Neural cell (in vitro differentiated cells): ENCODE measurements around the gene DHX30. TPM values are rescaled to one million over a fixed set of nuclear protein-coding genes. Genes with fewer than 3 reads are reported as not detected.

Experiments used
- H2AFZ ChIP-seq: fragments of 200-600, 300-800 bp; sonication (generic), shearing (Covaris generic); 2 replicates; pipeline ENCODE4 v1.6.0; 2014; ENCODE audit warnings: low read depth, mild to moderate bottlenecking, antibody characterized with exemption, low read length, moderate library complexity
- H3F3A ChIP-seq: fragments of 200-600 bp; shearing (Covaris generic); 2 replicates; pipeline ENCODE4 v1.6.1; 2016; ENCODE audit warnings: mild to moderate bottlenecking, moderate library complexity, mixed read lengths, antibody characterized with exemption, low read length; ENCODE audit not compliant: insufficient read depth, poor library complexity, severe bottlenecking
- H3K27ac ChIP-seq: fragments of 200-600, 300-800 bp; sonication (generic), shearing (Covaris generic); 2 replicates; pipeline ENCODE4 v1.5.1; 2014; ENCODE audit warnings: mild to moderate bottlenecking, low read length, moderate library complexity
- H3K27me3 ChIP-seq: fragments of 300-800, 200-600 bp; sonication (generic), shearing (Covaris generic); 2 replicates; pipeline ENCODE4 v1.6.0; 2014; ENCODE audit warnings: mild to moderate bottlenecking, low read depth, low read length, moderate library complexity; ENCODE audit not compliant: insufficient read depth
- H3K36me3 ChIP-seq: fragments of 300-800, 200-600 bp; sonication (generic), shearing (Covaris generic); 2 replicates; pipeline ENCODE4 v1.5.1; 2014; ENCODE audit warnings: mild to moderate bottlenecking, antibody characterized with exemption, low read length, moderate library complexity; ENCODE audit not compliant: insufficient read depth
- H3K4me2 ChIP-seq: fragments of 300-800, 200-600 bp; sonication (generic), shearing (Covaris generic); 2 replicates; pipeline ENCODE4 v1.6.0; 2014; ENCODE audit warnings: mild to moderate bottlenecking, low read length
- H3K4me3 ChIP-seq: fragments of 300-800, 200-600 bp; sonication (generic), shearing (Covaris generic); 2 replicates; pipeline ENCODE4 v1.5.1; 2014; ENCODE audit warnings: mild to moderate bottlenecking, low read length, moderate library complexity
- H3K79me2 ChIP-seq: fragments of 200-600 bp; shearing (Covaris generic); replicated peaks from 2 replicates; pipeline ENCODE4 v1.6.0; 2014; ENCODE audit warnings: mild to moderate bottlenecking, low read length, moderate library complexity; ENCODE audit not compliant: insufficient read depth
- H3K9ac ChIP-seq: fragments of 300-800, 200-600 bp; sonication (generic), shearing (Covaris generic); 2 replicates; pipeline ENCODE4 v1.6.1; 2016; ENCODE audit warnings: mild to moderate bottlenecking, low read length, mixed read lengths
- H3K9me2 ChIP-seq: fragments of 200-600 bp; shearing (Covaris generic); 2 replicates; pipeline ENCODE4 v1.6.1; 2016; ENCODE audit warnings: mild to moderate bottlenecking, low read length, mixed read lengths; ENCODE audit not compliant: insufficient read depth
- H3K9me3 ChIP-seq: fragments of 200-600, 300-800 bp; sonication (generic), shearing (Covaris generic); 2 replicates; pipeline ENCODE4 v1.6.1; 2016; ENCODE audit warnings: mild to moderate bottlenecking, mixed run types, low read length, moderate library complexity, mixed read lengths
- H4K20me1 ChIP-seq: fragments of 200-600 bp; shearing (Covaris generic); 2 replicates; pipeline ENCODE4 v1.6.1; 2016; ENCODE audit warnings: mild to moderate bottlenecking, mixed run types; ENCODE audit not compliant: insufficient read depth
- EP300 ChIP-seq: fragments of 450-650 bp; conservative IDR thresholded peaks from 2 replicates; pipeline ENCODE4 v1.6.1; 2014; ENCODE audit warnings: antibody characterized with exemption, mild to moderate bottlenecking, moderate library complexity; ENCODE audit not compliant: poor library complexity, severe bottlenecking
- EZH2 ChIP-seq: fragments of 200-600, 300-800 bp; shearing (Covaris generic), sonication (generic); IDR thresholded peaks from 2 replicates; pipeline ENCODE4 v1.6.1; 2014; ENCODE audit warnings: antibody characterized with exemption, low read length, borderline replicate concordance, mild to moderate bottlenecking; ENCODE audit not compliant: insufficient read depth, poor library complexity, severe bottlenecking
- MXI1 ChIP-seq: fragments of 450-650 bp; conservative IDR thresholded peaks from 2 replicates; pipeline ENCODE4 v1.6.1; 2014; ENCODE audit warnings: antibody characterized with exemption, mild to moderate bottlenecking; ENCODE audit not compliant: poor library complexity, severe bottlenecking
- POLR2AphosphoS5 ChIP-seq: IDR thresholded peaks from 2 replicates; pipeline ENCODE4 v1.6.1; 2012
- RAD21 ChIP-seq: fragments of 450-650 bp; conservative IDR thresholded peaks from 2 replicates; pipeline ENCODE4 v1.6.1; 2014; ENCODE audit warnings: antibody characterized with exemption, mild to moderate bottlenecking, moderate library complexity
- REST ChIP-seq: IDR thresholded peaks from 2 replicates; pipeline ENCODE4 v1.6.1; 2012; ENCODE audit warnings: borderline replicate concordance
- SMC3 ChIP-seq: fragments of 450-650 bp; conservative IDR thresholded peaks from 2 replicates; pipeline ENCODE4 v1.6.1; 2014; ENCODE audit warnings: antibody characterized with exemption, mild to moderate bottlenecking, moderate library complexity; ENCODE audit not compliant: poor library complexity
- TAF1 ChIP-seq: IDR thresholded peaks from 2 replicates; pipeline ENCODE4 v1.6.1; 2012; ENCODE audit warnings: low read depth
- polyA plus RNA-seq: library from polyadenylated mRNA; depleted of rRNA; stranded (reverse); fragments of >200 nt; gene quantifications from 2 replicates; pipeline ENCODE4 v1.2.3, GENCODE V29; 2014
- TF ChIP-seq, protein P1 (sequence below): fragments of 450-650 bp; IDR thresholded peaks from 2 replicates; pipeline ENCODE4 v1.5.1; 2014; ENCODE audit warnings: antibody characterized with exemption, mild to moderate bottlenecking, moderate library complexity; ENCODE audit not compliant: poor library complexity, severe bottlenecking

DHX30 gene
- polyA plus RNA-seq, 1 donor from 2014 or later, result 101 TPM

DNA sequence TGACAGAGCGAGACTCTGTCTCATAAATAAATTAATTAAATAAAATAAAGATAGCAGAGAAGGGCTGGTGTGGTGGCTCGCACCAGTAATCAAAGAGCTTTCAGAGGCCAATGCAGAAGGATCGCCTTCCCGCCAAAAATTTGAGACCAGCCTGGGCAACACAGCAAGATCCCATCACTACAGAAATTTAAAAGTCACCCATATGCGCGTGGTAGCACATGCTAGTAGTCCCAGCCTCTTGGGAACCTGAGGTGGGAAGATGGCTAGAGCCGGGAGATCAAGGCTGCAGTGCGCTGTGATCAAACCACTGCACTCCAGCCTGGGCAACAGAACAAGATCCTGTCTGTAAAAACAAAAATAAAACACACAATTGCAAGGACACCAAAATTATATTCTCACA, 30.9 kb upstream of the DHX30 start:
- H3K9ac ChIP-seq, result no peak overlapping the region
- H4K20me1 ChIP-seq, result peaks cover 5% of the 10 kb centered on the region
- H3K36me3 ChIP-seq, result no peaks in the 10 kb centered on the region
- no peaks in the 10 kb centered on the region for H3K9me3 ChIP-seq
- H3K79me2 ChIP-seq, result peaks cover 64% of the 10 kb centered on the region
- H3K4me3 ChIP-seq, result no peak overlapping the region
- no peak overlapping the region for H2AFZ ChIP-seq
- H3K9me2 ChIP-seq, result no peaks in the 10 kb centered on the region
- TF ChIP-seq EZH2 (no peak), TAF1 (no peak), SMC3 (no peak), RAD21 (no peak), POLR2AphosphoS5 (no peak), MXI1 (no peak), EP300 (no peak), REST (no peak)
- TF ChIP-seq, protein P1, sequence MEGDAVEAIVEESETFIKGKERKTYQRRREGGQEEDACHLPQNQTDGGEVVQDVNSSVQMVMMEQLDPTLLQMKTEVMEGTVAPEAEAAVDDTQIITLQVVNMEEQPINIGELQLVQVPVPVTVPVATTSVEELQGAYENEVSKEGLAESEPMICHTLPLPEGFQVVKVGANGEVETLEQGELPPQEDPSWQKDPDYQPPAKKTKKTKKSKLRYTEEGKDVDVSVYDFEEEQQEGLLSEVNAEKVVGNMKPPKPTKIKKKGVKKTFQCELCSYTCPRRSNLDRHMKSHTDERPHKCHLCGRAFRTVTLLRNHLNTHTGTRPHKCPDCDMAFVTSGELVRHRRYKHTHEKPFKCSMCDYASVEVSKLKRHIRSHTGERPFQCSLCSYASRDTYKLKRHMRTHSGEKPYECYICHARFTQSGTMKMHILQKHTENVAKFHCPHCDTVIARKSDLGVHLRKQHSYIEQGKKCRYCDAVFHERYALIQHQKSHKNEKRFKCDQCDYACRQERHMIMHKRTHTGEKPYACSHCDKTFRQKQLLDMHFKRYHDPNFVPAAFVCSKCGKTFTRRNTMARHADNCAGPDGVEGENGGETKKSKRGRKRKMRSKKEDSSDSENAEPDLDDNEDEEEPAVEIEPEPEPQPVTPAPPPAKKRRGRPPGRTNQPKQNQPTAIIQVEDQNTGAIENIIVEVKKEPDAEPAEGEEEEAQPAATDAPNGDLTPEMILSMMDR, result no peak
- no peaks in the 10 kb centered on the region for H3F3A ChIP-seq
- H3K4me2 ChIP-seq, result no peak overlapping the region
- no peak overlapping the region for H3K27ac ChIP-seq
- H3K27me3 ChIP-seq, result no peaks in the 10 kb centered on the region

DNA sequence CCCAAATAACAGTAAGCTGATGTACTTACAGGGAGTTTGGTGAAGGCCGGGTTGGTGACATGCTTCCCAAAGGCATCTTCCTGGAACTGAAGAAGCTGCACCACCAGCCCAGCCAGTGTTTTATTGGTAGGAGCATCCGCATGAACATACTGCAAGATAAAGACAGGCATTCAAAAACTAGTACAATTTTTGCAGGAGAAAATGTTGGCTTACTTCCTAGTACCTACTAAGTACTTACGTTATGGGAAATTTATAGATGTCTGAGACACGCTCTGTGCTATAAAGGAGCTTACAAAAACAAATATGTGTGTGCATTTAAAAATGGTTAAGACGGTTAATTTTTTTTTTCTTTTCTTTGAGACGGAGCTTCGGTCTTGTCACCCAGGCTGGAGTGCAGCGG, 30.1 kb upstream of the DHX30 start:
- no peaks in the 10 kb centered on the region for H3F3A ChIP-seq
- H3K4me2 ChIP-seq, result no peak overlapping the region
- H3K27me3 ChIP-seq, result no peaks in the 10 kb centered on the region
- H3K4me3 ChIP-seq, result no peak overlapping the region
- H3K9me2 ChIP-seq, result no peaks in the 10 kb centered on the region
- H3K27ac ChIP-seq, result no peak overlapping the region
- no peaks in the 10 kb centered on the region for H3K9me3 ChIP-seq
- H3K36me3 ChIP-seq, result no peaks in the 10 kb centered on the region
- TF ChIP-seq EP300 (no peak), REST (no peak), SMC3 (no peak), RAD21 (no peak), POLR2AphosphoS5 (no peak), MXI1 (no peak), TAF1 (no peak), EZH2 (no peak)
- TF ChIP-seq, protein P1, result no peak
- no peak overlapping the region for H2AFZ ChIP-seq
- peaks cover 70% of the 10 kb centered on the region for H3K79me2 ChIP-seq
- H3K9ac ChIP-seq, result no peak overlapping the region
- H4K20me1 ChIP-seq, result peaks cover 5% of the 10 kb centered on the region
